CD4-positive, CD25-positive, alpha-beta regulatory T cell (primary cell): Measurements from ENCODE around the gene THAP12. TPM values are rescaled to one million over a fixed set of nuclear protein-coding genes. Genes with fewer than 3 reads are reported as not detected.

Experiments used
- ATAC-seq, 2 donors: fragments of 150-1000 bp; cut with Tn5 transposase; one replicate each; pipeline ENCODE4 v1.10.0; 2021; ENCODE audit warnings: low read depth in 2 of 2, moderate number of reproducible peaks in 2 of 2, moderate library complexity in 1 of 2
- DNase-seq, 3 donors: peaks; one replicate each; pipeline versions ENCODE4 v3.0.0 to v3.0.0-alpha.2; 2012 to 2022; ENCODE audit warnings: mixed read lengths in 1 of 3
- H3K27ac ChIP-seq: one replicate; pipeline ENCODE4 v1.7.0; 2013; ENCODE audit warnings: mild to moderate bottlenecking, low read length; ENCODE audit not compliant: insufficient read depth, poor library complexity, severe bottlenecking
- H3K27me3 ChIP-seq: one replicate; pipeline ENCODE4 v1.7.0; 2013; ENCODE audit warnings: low read length; ENCODE audit not compliant: control insufficient read depth, insufficient read depth
- H3K36me3 ChIP-seq: one replicate; pipeline ENCODE4 v1.7.0; 2013; ENCODE audit warnings: mild to moderate bottlenecking, low read length, moderate library complexity; ENCODE audit not compliant: control insufficient read depth, insufficient read depth
- H3K4me1 ChIP-seq: 2 replicates; pipeline ENCODE4 v1.7.0; 2013; ENCODE audit warnings: mild to moderate bottlenecking, low read length; ENCODE audit not compliant: insufficient read depth, control insufficient read depth, poor library complexity, severe bottlenecking
- H3K4me3 ChIP-seq: one replicate; pipeline ENCODE4 v1.7.0; 2013; ENCODE audit warnings: low read depth, mild to moderate bottlenecking, low read length, moderate library complexity
- H3K9me3 ChIP-seq, 2 experiments: 1 replicate in 1 of 2; 2 replicates in 1 of 2; pipeline ENCODE4 v1.7.0; 2013; ENCODE audit warnings: low read length in 2 of 2, mild to moderate bottlenecking in 1 of 2, moderate library complexity in 1 of 2; ENCODE audit not compliant: control insufficient read depth in 2 of 2
- H3K27ac Mint-ChIP-seq, 3 donors: one replicate each; pipeline ENCODE4 v1.8.0; 2020 to 2022; ENCODE audit warnings: mild to moderate bottlenecking in 3 of 3, mixed read lengths in 3 of 3, moderate library complexity in 2 of 3
- H3K27me3 Mint-ChIP-seq: one replicate; pipeline ENCODE4 v1.8.0; 2022; ENCODE audit warnings: mild to moderate bottlenecking, mixed read lengths
- H3K36me3 Mint-ChIP-seq: one replicate; pipeline ENCODE4 v1.8.0; 2020; ENCODE audit warnings: mixed read lengths
- H3K4me1 Mint-ChIP-seq, 4 donors: one replicate each; pipeline ENCODE4 v1.8.0; 2020 to 2022; ENCODE audit warnings: mixed read lengths in 4 of 4, mild to moderate bottlenecking in 1 of 4
- H3K4me3 Mint-ChIP-seq, 4 donors: one replicate each; pipeline ENCODE4 v1.8.0; 2020 to 2022; ENCODE audit warnings: mild to moderate bottlenecking in 4 of 4, mixed read lengths in 4 of 4, moderate library complexity in 3 of 4
- H3K9me3 Mint-ChIP-seq, 7 donors: one replicate each; pipeline ENCODE4 v1.8.0; 2020 to 2022; ENCODE audit warnings: mixed read lengths in 7 of 7, mild to moderate bottlenecking in 3 of 7, moderate library complexity in 2 of 7
- polyA plus RNA-seq, 4 donors: library from polyadenylated mRNA; unstranded; fragments of 300-500 nt; fragmentation: Illumina TruSeq; gene quantifications; one replicate each; pipeline ENCODE4 v1.2.3, GENCODE V29; 2021
- total RNA-seq: library from RNA; stranded (reverse); gene quantifications from one replicate; pipeline ENCODE4 v1.2.3, GENCODE V29; 2022

THAP12 gene
- total and polyA plus RNA-seq, 5 donors from 2014 or later, result 51.2 to 71.0 (median 65.0) TPM

GRCh38 chr11:76335842-76336241 lies 45.1 kb downstream of the THAP12 start:
- Histone ChIP-seq H3K4me1 (no peaks in the 10 kb centered on the region), H3K36me3 (no peaks in the 10 kb centered on the region), H3K9me3 (peaks cover 6 to 15% of the 10 kb centered on the region in 2 experiments), H3K27ac (no peak overlapping the region), H3K27me3 (no peaks in the 10 kb centered on the region), H3K4me3 (no peak overlapping the region)
- peaks cover 0 to 26% (median 10%) of the 10 kb centered on the region in 7 donors for H3K9me3 Mint-ChIP-seq
- peaks cover 0 to 20% (median 2%) of the 10 kb centered on the region in 4 donors for H3K4me1 Mint-ChIP-seq
- H3K27me3 Mint-ChIP-seq, result no peaks in the 10 kb centered on the region
- DNase-seq, result no peak
- H3K27ac Mint-ChIP-seq, result no peak overlapping the region
- no peak for ATAC-seq
- H3K4me3 Mint-ChIP-seq, result no peak overlapping the region
- no peaks in the 10 kb centered on the region for H3K36me3 Mint-ChIP-seq

DNA sequence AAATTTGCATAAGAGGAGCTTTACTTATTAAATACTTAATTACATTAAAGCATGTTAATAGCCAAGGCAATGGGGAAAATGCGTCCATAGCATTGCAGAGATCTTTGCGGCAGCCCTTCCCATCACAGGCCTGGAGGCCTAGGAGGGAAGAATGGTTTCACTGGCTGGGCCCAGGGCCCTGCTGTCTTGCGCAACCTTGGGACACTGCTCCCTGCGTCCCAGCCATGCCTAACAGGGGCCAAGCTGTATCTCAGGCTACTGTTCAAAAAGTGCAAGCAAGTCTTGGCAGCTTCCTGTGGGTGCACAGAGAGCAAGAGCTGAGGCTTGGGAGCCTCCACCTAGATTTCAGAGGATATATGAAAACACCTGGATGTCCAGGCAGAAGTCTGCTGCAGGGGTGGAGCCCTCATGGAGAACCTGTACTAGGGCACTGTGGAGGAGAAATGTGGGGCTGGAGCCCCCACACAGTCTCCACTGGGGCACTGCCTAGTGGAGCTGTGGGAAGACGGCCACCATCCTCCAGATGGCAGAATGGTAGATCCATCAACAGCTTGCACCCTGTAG lies 46.0 kb downstream of the THAP12 start:
- H3K36me3 ChIP-seq, result no peaks in the 10 kb centered on the region
- Mint-ChIP-seq H3K27ac (no peak overlapping the region), H3K36me3 (no peaks in the 10 kb centered on the region), H3K9me3 (peaks cover 0 to 26% (median 10%) of the 10 kb centered on the region in 7 donors), H3K4me1 (peaks cover 0 to 20% (median 2%) of the 10 kb centered on the region in 4 donors), H3K4me3 (no peak overlapping the region), H3K27me3 (no peaks in the 10 kb centered on the region)
- H3K9me3 ChIP-seq, result peaks cover 6 to 15% of the 10 kb centered on the region in 2 experiments
- no peaks in the 10 kb centered on the region for H3K4me1 ChIP-seq
- no peaks in the 10 kb centered on the region for H3K27me3 ChIP-seq
- DNase-seq, result no peak
- no peak overlapping the region for H3K4me3 ChIP-seq
- no peak for ATAC-seq
- H3K27ac ChIP-seq, result no peak overlapping the region

- Histone ChIP-seq H3K9me3 (peaks cover 6 to 12% of the 10 kb centered on the region in 2 experiments), H3K4me1 (no peaks in the 10 kb centered on the region), H3K4me3 (no peak overlapping the region), H3K36me3 (no peaks in the 10 kb centered on the region), H3K27ac (no peak overlapping the region), H3K27me3 (no peaks in the 10 kb centered on the region)
- Mint-ChIP-seq H3K27me3 (peaks cover 15% of the 10 kb centered on the region), H3K9me3 (peaks cover 0 to 20% (median 7%) of the 10 kb centered on the region in 7 donors), H3K4me1 (no peaks in the 10 kb centered on the region), H3K27ac (peak overlapping the region in 1 of 3 donors; percentile 67), H3K36me3 (no peaks in the 10 kb centered on the region), H3K4me3 (no peak overlapping the region)
- ATAC-seq (no peak), DNase-seq (no peak)
These were observed 50.3 kb downstream of the THAP12 start for GRCh38 chr11:76330651-76331050.

GRCh38 chr11:76329983-76330382 lies 50.9 kb downstream of the THAP12 start:
- H3K27me3 ChIP-seq, result no peaks in the 10 kb centered on the region
- no peak for ATAC-seq
- Mint-ChIP-seq H3K9me3 (peaks cover 0 to 15% (median 4%) of the 10 kb centered on the region in 7 donors), H3K36me3 (no peaks in the 10 kb centered on the region), H3K4me1 (no peaks in the 10 kb centered on the region), H3K27me3 (peaks cover 21% of the 10 kb centered on the region), H3K4me3 (no peak overlapping the region), H3K27ac (no peak overlapping the region)
- no peaks in the 10 kb centered on the region for H3K36me3 ChIP-seq
- DNase-seq, result no peak
- H3K4me1 ChIP-seq, result no peaks in the 10 kb centered on the region
- H3K27ac ChIP-seq, result no peak overlapping the region
- no peak overlapping the region for H3K4me3 ChIP-seq
- peaks cover 3 to 6% of the 10 kb centered on the region in 2 experiments for H3K9me3 ChIP-seq

DNA sequence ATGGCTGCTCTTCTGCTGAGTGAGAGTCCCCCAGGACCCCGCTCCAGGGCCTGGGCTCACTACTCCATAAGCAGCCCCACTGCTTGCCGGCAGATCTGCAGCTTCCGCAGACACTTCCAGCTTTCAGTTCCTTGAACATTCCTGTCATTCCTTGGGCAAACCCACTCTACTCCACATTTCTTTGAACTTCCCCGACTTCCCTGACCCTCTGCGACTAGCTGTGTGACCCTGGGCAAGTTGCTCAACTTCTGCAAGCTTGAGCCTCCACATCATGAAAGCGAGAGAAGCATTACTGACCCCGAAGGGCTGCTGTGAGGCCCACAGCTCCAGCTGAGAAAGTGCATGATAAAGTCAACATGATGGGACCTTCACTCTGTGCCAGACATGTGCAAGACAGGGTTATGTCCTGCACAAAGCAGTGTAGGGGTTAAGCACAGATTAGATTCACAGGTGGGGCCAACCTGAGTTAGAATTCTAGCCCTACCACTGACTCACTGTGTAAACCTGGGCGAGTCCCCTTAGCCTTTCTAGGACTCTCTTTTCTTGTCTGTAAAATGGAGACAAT lies 51.8 kb downstream of the THAP12 start:
- no peaks in the 10 kb centered on the region for H3K36me3 ChIP-seq
- H3K9me3 Mint-ChIP-seq, result peaks cover 0 to 6% (median 2%) of the 10 kb centered on the region in 7 donors
- H3K4me3 ChIP-seq, result no peak overlapping the region
- H3K27ac ChIP-seq, result no peak overlapping the region
- H3K4me1 Mint-ChIP-seq, result peaks cover 0 to 2% (median 0%) of the 10 kb centered on the region in 4 donors
- DNase-seq (no peak), ATAC-seq (no peak)
- H3K4me1 ChIP-seq, result no peaks in the 10 kb centered on the region
- peaks cover 28% of the 10 kb centered on the region for H3K27me3 Mint-ChIP-seq
- no peak overlapping the region for H3K4me3 Mint-ChIP-seq
- H3K9me3 ChIP-seq, result no peaks in the 10 kb centered on the region
- no peak overlapping the region for H3K27ac Mint-ChIP-seq
- no peaks in the 10 kb centered on the region for H3K27me3 ChIP-seq
- H3K36me3 Mint-ChIP-seq, result no peaks in the 10 kb centered on the region

GRCh38 chr11:76327756-76328388 lies 53.1 kb downstream of the THAP12 start:
- Mint-ChIP-seq H3K36me3 (no peaks in the 10 kb centered on the region), H3K9me3 (no peaks in the 10 kb centered on the region), H3K27ac (no peak overlapping the region), H3K27me3 (peaks cover 41% of the 10 kb centered on the region), H3K4me3 (no peak overlapping the region), H3K4me1 (peaks cover 0 to 15% (median 3%) of the 10 kb centered on the region in 4 donors)
- ATAC-seq (no peak), DNase-seq (no peak)
- Histone ChIP-seq H3K4me1 (no peaks in the 10 kb centered on the region), H3K27ac (no peak overlapping the region), H3K36me3 (no peaks in the 10 kb centered on the region), H3K27me3 (no peaks in the 10 kb centered on the region), H3K9me3 (no peaks in the 10 kb centered on the region), H3K4me3 (no peak overlapping the region)

DNA sequence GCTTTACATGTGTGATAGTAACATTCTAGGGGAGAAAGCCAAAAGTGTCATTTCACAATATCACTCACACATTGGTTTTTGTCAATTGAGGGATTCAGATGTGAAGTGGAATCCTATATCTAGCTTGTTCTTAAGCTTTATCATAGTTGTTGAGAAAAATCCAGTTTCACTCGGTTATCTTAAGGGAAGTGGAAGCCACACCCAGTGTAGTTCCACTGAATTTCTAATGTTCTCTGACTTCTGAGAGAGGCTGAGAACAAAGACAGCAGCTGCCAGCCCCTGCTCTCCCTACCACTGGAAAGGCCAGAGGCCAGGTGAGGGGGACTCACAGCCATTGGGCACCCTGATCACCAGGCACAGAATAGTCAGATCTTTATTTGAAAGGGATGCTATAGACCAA lies 53.7 kb downstream of the THAP12 start:
- H3K27me3 ChIP-seq, result no peaks in the 10 kb centered on the region
- Mint-ChIP-seq H3K27me3 (peaks cover 48% of the 10 kb centered on the region), H3K27ac (no peak overlapping the region), H3K9me3 (no peaks in the 10 kb centered on the region), H3K36me3 (no peaks in the 10 kb centered on the region), H3K4me1 (peaks cover 0 to 20% (median 3%) of the 10 kb centered on the region in 4 donors), H3K4me3 (no peak overlapping the region)
- ATAC-seq (no peak), DNase-seq (no peak)
- no peaks in the 10 kb centered on the region for H3K36me3 ChIP-seq
- no peak overlapping the region for H3K4me3 ChIP-seq
- H3K9me3 ChIP-seq, result no peaks in the 10 kb centered on the region
- H3K4me1 ChIP-seq, result peaks cover 5% of the 10 kb centered on the region
- H3K27ac ChIP-seq, result no peak overlapping the region
